Skin epidermis (tissue), 12 donors: ENCODE data around the gene ARHGAP18.

Experiments used
- H3K27ac ChIP-seq, 21 experiments: fragments of 200-600 bp; sonication (generic) in 11 of 21; one replicate each; pipeline ENCODE4 v1.5.0; 2020; ENCODE audit warnings: mild to moderate bottlenecking in 3 of 21, inconsistent platforms in 2 of 21, moderate library complexity in 2 of 21
- H3K4me3 ChIP-seq, 7 experiments: fragments of 200-600 bp; sonication (generic) in 2 of 7; one replicate each; pipeline ENCODE4 v1.5.0; 2020; ENCODE audit warnings: inconsistent platforms in 2 of 7, mild to moderate bottlenecking in 2 of 7, moderate library complexity in 1 of 7

ARHGAP18 gene, protein sequence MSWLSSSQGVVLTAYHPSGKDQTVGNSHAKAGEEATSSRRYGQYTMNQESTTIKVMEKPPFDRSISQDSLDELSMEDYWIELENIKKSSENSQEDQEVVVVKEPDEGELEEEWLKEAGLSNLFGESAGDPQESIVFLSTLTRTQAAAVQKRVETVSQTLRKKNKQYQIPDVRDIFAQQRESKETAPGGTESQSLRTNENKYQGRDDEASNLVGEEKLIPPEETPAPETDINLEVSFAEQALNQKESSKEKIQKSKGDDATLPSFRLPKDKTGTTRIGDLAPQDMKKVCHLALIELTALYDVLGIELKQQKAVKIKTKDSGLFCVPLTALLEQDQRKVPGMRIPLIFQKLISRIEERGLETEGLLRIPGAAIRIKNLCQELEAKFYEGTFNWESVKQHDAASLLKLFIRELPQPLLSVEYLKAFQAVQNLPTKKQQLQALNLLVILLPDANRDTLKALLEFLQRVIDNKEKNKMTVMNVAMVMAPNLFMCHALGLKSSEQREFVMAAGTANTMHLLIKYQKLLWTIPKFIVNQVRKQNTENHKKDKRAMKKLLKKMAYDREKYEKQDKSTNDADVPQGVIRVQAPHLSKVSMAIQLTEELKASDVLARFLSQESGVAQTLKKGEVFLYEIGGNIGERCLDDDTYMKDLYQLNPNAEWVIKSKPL

DNA sequence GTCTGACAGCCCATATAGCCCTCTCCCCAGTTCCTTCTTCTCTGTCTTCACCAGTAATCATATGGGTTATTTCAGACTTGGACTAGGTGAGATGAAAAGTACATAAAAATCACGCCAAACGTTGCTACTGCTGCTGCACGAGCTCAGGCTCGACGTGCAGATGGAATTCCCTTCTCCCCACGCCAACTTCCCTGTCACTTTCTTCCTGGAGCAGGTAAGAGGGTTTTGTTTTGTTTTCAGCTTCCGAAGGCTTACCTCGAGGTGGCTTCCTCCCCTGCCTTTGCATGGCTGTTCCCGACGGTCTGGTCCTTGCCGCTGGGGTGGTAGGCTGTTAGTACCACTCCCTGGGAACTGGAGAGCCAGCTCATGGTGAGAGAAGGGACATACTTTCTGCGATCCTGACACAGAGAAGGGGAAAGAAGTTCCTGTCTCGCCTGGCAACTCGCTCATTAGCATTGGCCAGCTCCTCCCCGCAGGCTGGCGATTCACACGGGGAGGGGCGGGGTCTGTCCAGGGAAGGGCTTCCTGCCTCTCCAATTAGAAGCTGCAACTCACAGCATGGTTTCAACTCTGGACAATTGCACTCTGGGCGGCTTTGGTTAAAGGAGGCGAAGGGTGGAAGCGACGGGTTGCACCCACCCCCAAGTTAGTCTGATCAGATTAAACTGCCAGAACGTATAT, at the start of gene ARHGAP18:
TSS of gene ARHGAP18 (minus strand) at position 409 of the 681 bp plus-strand sequence. CDS start at position 368, 41 bp downstream.
- peak within 1 kb of the TSS; percentile 31 to 64 (median 56) for H3K4me3 ChIP-seq
- peak within 1 kb of the TSS in 20 of 21 experiments; percentile 49 to 94 (median 82) for H3K27ac ChIP-seq

DNA sequence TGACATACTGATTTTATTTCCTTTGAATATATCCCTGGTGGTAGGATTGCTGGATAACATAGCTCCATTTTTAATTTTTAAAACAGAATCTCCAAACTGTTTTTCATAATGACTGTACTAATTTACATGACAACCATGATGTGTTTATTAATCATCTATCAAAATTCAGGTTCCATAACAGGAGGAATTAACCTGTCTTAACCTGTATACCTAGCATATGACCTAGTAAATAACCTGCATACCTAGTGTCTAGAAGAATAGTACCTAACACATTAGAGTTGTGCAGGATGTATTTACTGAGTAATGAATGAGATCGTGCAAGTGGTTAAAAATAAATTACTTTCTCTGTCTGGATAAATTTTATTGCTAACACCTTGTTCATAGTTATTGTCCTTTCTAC, 45.8 kb upstream of the ARHGAP18 start:
- H3K4me3 ChIP-seq = no peak overlapping the region
- H3K27ac ChIP-seq = no peak overlapping the region

DNA sequence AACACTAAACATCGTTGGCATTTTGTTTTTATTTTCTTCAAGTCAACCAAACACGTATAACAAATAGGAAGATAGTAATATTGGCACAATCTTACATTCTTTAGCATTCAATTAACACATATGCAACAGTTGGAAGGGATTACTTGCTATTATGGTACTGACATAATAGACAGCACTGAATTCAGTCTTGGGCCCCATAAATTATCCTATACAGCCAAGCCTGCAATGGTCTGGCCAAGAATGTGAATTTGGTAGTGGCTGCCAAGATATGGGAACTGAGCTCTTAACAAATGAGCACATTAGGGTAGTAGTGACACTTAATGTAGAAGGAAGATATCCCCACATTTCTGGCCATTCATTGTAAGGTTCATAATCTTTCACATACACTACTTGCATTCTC, 44.8 kb upstream of the ARHGAP18 start:
- Histone ChIP-seq H3K27ac (no peak overlapping the region), H3K4me3 (no peak overlapping the region)

DNA sequence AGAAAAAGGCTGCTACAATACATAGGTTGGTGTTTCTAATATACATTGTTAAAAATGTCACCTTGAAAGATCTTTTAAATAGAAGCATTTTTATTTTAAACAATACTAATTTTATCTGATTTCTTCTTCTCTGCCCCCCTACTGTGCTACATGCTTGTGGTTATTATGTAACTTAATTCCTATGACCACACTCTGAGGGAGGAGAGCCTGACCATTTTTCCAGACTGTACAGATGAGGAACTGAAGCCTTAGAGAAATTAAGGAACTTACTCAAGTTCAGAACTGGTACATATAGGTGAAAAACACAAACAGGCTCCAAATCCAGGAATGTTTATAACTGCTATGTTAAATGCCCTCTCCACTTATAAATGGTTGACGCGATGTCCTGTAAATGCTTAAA, 43.4 kb upstream of the ARHGAP18 start:
- no peak overlapping the region for H3K27ac ChIP-seq
- H3K4me3 ChIP-seq = no peak overlapping the region

DNA sequence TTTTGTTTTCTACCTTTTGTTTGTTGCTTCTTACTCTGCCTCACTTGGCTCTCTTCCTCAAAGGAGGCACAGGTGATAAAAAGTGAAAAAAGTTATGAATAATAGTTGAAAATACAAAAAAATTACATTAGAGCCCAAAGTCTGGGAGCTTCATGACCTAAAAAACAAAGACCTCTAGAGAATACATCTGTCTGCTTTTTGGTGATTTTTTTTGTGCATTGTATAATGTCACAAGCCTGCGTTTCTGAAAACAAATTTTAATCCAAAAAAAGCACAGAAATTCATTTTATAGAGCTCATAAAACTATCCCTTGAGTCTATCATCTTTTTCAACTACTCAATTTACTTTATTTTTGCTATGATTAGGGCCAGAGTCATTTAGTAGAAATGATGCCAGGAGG, 41.4 kb upstream of the ARHGAP18 start:
- H3K27ac ChIP-seq = peak overlapping the region in 3 of 21 experiments; percentile 47 to 80 (median 76)
- no peak overlapping the region for H3K4me3 ChIP-seq

DNA sequence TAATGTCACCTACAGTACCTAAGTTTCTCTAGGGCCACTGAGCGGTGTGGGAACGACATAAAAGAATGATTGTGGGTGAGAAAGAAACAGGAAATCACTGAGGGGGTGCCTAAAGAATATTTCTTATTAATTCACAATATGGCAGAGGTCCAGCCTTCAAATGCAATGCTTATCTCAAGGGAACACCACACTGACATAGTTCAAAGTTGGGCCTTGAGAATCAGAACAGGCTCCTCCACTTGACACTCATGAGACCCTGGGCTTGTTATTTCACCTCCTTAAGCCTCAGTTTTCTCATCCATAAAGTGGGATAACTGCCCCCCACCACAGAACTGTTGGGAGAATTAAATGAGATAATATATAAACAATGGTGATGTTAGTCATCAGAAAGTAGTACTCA, 40.4 kb upstream of the ARHGAP18 start:
- H3K4me3 ChIP-seq = no peak overlapping the region
- peak overlapping the region in 13 of 21 experiments; percentile 19 to 83 (median 64) for H3K27ac ChIP-seq

DNA sequence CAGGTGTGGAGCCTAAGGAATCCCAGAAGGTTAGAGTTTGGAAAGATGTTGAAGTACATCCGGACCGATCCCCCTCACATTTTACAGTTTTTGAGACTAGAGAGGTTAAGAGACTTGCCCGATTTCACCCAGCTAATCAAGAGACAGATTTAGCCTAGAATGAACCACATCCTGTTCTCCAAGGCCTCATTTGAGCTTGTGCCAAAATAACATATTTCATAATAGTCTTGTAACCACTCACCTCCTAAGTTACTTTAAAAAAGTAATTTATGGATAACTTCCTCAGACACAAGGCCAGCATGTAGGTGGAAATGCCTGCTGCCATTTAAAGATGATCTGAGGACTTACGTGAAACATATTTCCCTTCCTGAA, 39.8 kb upstream of the ARHGAP18 start:
- Histone ChIP-seq H3K27ac (peak overlapping the region in 16 of 21 experiments; percentile 19 to 83 (median 62)), H3K4me3 (no peak overlapping the region)

DNA sequence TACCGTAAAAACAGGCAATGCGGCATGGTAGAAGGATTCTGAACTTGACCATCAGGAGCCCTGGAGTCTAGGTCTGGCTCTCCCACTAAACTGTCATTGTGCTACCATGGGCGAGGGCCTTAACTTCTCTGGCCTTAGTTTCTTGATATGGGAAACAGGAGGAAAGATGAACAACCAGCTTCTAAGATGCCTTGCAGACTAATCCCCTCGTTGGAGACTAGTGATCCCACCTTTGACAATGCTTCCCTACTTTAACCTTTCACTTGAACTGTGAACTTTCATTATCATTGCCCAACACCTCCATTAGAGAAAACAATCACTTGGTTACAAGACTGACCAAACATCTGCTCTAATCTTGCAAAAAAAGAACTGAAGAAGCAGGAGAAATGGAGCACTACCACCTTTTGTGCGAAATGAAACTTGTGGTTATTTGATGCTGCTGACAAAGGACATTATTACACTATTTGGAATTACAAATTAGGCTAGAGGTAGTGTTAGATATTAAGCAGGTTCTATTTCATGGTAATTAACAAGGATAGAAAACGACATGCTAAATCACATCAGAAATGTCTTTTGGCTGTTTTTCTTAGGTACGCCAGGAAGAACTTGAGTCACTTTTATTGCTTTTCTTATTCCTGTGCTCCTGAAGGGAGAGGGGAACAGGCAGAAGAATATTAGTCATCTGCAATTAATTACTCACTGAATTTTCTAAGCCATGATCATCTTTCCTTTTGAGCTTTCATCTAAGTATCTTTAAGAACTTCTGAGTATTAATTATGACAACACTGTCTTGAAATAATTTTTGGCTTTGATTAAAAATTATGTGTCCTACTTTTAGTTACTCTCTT, 39.1 kb upstream of the ARHGAP18 start:
- no peak overlapping the region for H3K4me3 ChIP-seq
- H3K27ac ChIP-seq = peak overlapping the region in 18 of 21 experiments; percentile 1 to 83 (median 58)

DNA sequence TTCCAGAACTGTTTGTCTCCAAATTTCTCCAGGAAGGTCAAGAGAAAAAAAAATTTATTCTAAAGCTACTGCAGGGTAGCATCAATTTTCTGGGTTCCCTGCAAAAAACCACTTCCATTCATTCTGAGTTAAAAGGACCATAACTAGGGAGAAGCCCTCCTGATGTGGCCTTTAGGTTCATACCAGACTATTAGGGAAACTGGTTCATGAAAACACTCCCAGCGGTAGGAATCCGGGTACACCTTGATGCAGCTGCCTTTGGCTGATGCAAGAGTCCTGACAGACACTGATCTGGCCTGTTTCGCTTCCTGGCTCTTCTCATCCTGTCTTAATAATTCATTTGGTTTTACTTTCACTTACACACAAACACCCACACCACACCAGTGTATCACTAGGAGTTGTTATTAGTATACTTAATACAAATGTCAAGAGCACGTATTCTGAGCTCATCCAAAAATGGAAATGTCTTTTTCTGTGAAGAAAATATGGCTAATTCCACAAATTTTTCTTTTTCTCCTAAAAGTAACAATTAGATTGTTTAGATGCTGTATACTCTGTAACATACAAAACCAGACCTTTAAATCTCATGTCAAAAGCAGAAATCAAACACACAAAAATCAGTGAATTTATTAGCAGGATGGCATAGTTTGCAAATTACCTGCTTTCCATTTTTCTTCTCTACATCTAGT, 38.4 kb upstream of the ARHGAP18 start:
- no peak overlapping the region for H3K4me3 ChIP-seq
- peak overlapping the region in 17 of 21 experiments; percentile 1 to 83 (median 56) for H3K27ac ChIP-seq

DNA sequence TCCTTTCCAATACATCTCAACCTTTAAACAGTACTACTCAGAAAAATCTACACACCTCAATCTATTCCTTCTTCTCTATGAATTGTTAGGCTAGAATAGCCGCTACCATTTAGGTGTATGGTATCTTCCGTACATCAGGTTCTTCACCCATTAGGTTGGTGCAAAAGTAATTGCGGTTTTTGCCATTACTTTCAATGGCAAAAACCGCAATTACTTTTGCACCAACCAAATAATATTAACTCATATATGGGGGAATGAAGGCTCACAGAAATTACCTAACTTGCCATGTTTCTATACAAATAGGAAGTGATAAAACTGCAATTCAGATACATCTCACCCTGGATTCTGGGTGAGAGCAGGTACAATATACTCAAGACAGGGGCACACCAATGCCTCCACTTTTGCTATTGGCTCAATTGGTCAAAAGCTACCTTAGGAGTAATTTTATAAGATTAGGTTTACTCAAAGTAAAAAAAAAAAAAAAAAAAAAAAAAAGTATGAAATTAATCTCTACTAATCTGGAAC, 37.7 kb upstream of the ARHGAP18 start:
- H3K27ac ChIP-seq = peak overlapping the region in 8 of 21 experiments; percentile 2 to 80 (median 52)
- no peak overlapping the region for H3K4me3 ChIP-seq

DNA sequence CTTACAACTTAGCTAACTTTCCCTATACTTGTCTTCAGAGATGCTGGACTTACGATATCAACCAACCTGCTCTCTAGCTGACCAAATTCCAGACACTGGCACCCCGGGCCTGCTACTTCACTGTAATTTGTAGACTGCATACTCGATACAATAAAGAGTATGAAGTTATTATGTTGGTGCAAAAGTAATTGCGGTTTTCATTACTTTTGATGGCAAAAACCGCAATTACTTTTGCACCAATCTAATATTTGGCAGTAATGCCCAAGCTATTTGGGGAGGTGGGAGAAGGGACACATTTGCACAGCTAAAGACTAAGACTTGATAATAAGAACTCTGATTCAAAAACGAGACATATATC, 34.9 kb upstream of the ARHGAP18 start:
- Histone ChIP-seq H3K27ac (no peak overlapping the region), H3K4me3 (no peak overlapping the region)

DNA sequence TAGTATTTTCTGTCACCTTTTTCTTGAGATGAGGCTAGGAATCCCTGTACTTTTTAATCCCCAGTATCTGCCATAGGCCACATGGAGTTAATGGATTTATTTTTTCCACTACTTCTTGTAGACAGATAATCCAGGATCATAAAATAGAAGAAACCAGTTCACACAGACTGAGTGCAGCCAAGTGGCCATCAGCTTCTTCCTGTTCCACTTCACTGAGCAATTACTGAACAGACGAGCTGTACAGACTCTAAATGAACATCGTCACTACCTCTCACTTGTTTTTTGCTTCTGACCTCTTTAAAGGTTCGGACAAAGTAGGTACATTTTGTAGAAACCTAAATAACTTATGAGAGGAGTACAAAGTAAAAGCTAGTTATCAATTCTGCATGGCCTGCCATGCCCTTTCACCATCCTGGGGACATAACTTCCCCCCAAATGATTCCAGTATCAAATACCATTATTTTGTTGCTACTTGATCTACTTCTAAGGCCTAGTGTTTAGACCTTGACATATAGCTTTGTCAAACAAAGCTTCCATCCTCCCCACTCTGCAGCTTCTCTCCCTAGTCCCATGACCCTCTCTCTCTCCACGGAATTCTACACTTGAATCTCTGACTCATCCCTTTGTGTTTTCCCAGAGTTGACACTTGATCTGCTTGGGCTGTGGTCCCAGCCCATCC, 34.4 kb upstream of the ARHGAP18 start:
- H3K27ac ChIP-seq = peak overlapping the region in 4 of 21 experiments; percentile 15 to 51 (median 30)
- no peak overlapping the region for H3K4me3 ChIP-seq

DNA sequence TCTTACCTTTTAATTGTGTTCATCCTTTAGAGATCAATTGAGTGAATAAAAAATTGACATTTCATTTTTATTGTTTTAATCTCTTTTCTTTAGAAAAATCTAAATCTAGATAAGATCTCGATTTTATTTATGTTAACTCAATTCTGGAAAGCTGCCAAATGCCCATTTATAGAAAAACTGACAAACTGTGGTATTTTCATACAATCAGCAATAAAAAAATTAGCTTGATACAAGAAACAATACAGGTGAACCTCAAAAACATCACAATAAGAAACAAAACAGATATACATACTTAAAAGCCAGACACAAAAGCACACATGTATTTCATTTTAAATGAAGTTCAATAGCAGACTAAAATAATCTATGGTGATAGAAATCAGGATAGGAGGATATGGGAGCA, 30.0 kb upstream of the ARHGAP18 start:
- no peak overlapping the region for H3K27ac ChIP-seq

DNA sequence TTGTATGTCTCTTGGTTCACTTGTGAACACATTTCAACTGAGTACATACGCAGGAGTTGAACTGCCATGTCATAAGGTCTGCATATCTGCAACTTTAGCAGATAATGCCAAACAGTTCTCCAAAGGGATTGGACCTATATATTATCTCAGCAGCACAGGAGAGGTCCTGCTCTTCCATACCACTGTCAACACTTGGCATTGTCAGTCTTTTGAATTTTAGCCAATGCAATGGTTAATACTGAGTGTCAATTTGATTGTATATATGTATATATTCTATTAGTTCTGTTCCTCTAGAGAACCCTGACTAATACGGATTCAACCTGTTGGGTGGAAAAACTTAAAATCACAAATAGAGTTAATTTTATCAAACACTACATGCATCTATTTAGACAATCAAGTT, 26.1 kb upstream of the ARHGAP18 start:
- H3K27ac ChIP-seq = no peak overlapping the region

More for the DNA sequence above, 30.0 kb upstream of the ARHGAP18 start:
- no peak overlapping the region for H3K4me3 ChIP-seq

DNA sequence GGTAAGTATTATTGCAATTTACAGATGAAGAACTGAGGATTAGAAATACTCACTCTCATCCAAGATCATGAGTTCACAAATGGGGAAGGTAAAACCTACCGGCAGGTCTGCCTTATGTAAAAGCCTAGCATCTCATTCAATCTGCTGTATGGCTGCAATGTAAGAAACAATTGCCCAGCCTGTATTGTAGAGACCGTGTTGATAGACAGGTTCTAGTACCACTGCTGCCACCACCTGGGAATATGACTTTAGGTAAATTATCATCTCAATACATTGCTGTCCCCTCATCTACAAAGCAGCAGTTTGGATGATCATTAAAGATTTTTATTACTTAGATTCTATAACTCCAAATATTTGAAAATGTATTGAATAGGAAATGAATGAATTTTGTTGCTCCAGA, 23.3 kb upstream of the ARHGAP18 start:
- no peak overlapping the region for H3K27ac ChIP-seq
- H3K4me3 ChIP-seq = no peak overlapping the region

More for the DNA sequence above, 26.1 kb upstream of the ARHGAP18 start:
- no peak overlapping the region for H3K4me3 ChIP-seq

DNA sequence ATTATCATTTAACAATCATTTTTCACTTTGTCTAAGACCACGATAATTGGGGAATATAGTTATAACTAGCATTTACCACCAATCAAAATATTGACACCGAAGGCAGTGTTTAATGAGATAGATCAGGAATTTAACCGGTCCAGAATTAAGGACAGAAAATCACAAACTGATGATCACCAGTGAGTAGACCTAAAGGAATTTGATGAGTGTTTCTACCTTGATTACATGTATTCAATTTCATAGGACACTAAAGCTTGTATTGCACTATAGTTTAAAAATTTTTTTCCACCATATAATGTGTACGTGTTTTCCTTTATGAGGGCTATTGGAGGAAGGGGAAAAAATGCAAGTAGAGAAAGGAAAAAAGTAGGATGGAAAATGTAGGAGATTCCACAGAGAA, 22.6 kb upstream of the ARHGAP18 start:
- no peak overlapping the region for H3K27ac ChIP-seq
- H3K4me3 ChIP-seq = no peak overlapping the region

DNA sequence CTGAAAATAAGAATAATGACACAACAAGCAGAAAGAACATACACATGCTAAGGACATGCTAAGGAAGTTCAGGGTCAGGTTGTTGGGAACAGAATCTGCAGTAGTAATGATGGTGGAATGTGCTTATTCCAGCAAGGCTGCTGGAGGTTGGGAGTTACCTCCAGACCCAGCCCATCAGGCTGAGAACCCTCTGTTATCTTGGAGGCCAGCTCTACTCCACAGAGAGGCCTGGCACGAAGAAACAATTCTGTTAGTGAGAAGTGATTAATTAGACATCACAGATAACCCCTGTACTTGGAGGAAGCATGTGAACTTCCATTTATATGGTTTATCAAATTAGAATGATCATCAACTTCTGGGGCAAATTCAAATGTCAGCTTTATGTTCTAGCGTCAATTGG, 22.1 kb upstream of the ARHGAP18 start:
- H3K27ac ChIP-seq = no peak overlapping the region
- no peak overlapping the region for H3K4me3 ChIP-seq

DNA sequence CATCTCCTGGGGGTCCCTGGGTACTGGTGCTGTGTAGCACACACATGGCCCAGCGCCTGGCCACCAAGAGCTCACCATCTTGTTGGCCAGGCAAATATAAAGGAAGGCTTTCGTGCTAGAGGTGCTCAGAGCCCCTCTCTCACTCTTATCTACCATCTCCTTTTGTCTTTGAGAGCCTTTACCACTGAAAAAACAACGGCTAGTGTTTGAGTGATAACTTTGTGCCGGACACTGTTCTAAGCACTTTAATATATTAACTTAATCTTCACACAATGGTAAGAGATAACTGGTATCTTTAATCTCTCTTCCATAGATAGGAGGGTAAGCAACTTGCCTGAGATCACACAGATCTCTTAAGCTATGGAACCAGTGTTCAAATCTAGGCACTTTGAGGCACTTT, 21.5 kb upstream of the ARHGAP18 start:
- Histone ChIP-seq H3K4me3 (no peak overlapping the region), H3K27ac (no peak overlapping the region)
